Caco-2 (cell line): ENCODE data around the gene HTATIP2. TPM values are rescaled to one million over a fixed set of nuclear protein-coding genes. Genes with fewer than 3 reads are reported as not detected.

Experiments used
- BruUV-seq: library from RNA; stranded (reverse); fragments of 400-500 nt; replicated peaks from 2 replicates; lab custom pipeline; 2021; lab: Mats Ljungman, UMichigan
- CTCF ChIA-PET: fragments of 300-600 bp; sonication (Branson Sonifier 250); formaldehyde crosslinking; loops from one replicate; lab custom pipeline; 2022; ENCODE audit warnings: antibody characterized with exemption; lab: Charles Lee
- POLR2A ChIA-PET: fragments of 300-600 bp; sonication (Branson Sonifier 250); formaldehyde crosslinking; loops from one replicate; lab custom pipeline; 2022; ENCODE audit warnings: antibody characterized with exemption; lab: Charles Lee
- DNase-seq, 2 experiments: peaks; one replicate each; pipeline versions ENCODE4 v3.0.0 to v3.0.0-alpha.2; 2020 to 2022
- H3K27me3 ChIP-seq: replicated peaks from 2 replicates; pipeline ENCODE4 v1.6.0; 2011; ENCODE audit warnings: low read length; ENCODE audit not compliant: control insufficient read depth, insufficient read depth
- H3K36me3 ChIP-seq: 2 replicates; pipeline ENCODE4 v1.5.1; 2011; ENCODE audit warnings: low read length; ENCODE audit not compliant: control insufficient read depth, insufficient read depth
- H3K4me1 ChIP-seq: fragments of 250-450 bp; sonication (Bioruptor Pico); 2 replicates; pipeline ENCODE4 v1.5.1; 2020; ENCODE audit warnings: mild to moderate bottlenecking
- H3K4me3 ChIP-seq: 2 replicates; pipeline ENCODE4 v1.5.1; 2011; ENCODE audit warnings: low read depth, mild to moderate bottlenecking, control low read depth, low read length
- H3K9me3 ChIP-seq: fragments of 250-450 bp; sonication (Bioruptor Pico); 2 replicates; pipeline ENCODE4 v1.5.1; 2020; ENCODE audit warnings: mild to moderate bottlenecking, moderate library complexity
- H3K27ac Mint-ChIP-seq: one replicate; pipeline ENCODE4 v1.8.0; 2022; ENCODE audit warnings: mixed read lengths; ENCODE audit not compliant: unreplicated experiment
- H3K27me3 Mint-ChIP-seq: one replicate; pipeline ENCODE4 v1.8.0; 2022; ENCODE audit warnings: mixed read lengths; ENCODE audit not compliant: insufficient read depth, unreplicated experiment
- H3K36me3 Mint-ChIP-seq: one replicate; pipeline ENCODE4 v1.8.0; 2022; ENCODE audit warnings: mild to moderate bottlenecking, mixed read lengths; ENCODE audit not compliant: insufficient read depth, unreplicated experiment
- H3K4me1 Mint-ChIP-seq: one replicate; pipeline ENCODE4 v1.8.0; 2022; ENCODE audit warnings: low read depth, mixed read lengths; ENCODE audit not compliant: unreplicated experiment
- H3K4me3 Mint-ChIP-seq: one replicate; pipeline ENCODE4 v1.8.0; 2022; ENCODE audit warnings: mild to moderate bottlenecking, moderate library complexity, mixed read lengths; ENCODE audit not compliant: unreplicated experiment
- H3K9me3 Mint-ChIP-seq: one replicate; pipeline ENCODE4 v1.8.0; 2022; ENCODE audit warnings: mixed read lengths; ENCODE audit not compliant: unreplicated experiment
- CTCF ChIP-seq, 2 experiments: fragments of 200-600 bp in 1 of 2; IDR thresholded peaks; 1 replicate in 1 of 2; 2 replicates in 1 of 2; pipeline versions ENCODE4 v1.5.1 to v1.8.0; 2011 to 2022; ENCODE audit warnings: antibody characterized with exemption in 1 of 2, control low read depth in 1 of 2, inconsistent platforms in 1 of 2, low read depth in 1 of 2, low read length in 1 of 2, mild to moderate bottlenecking in 1 of 2, moderate library complexity in 1 of 2; ENCODE audit not compliant: insufficient read depth in 1 of 2, severe bottlenecking in 1 of 2, unreplicated experiment in 1 of 2
- intact Hi-C: fragments of 100-400 bp; cut with micrococcal nuclease; formaldehyde crosslinking; loops from one replicate; pipeline ENCODE4 v1.10.0; 2022; ENCODE audit not compliant: unreplicated experiment
- total RNA-seq: library from RNA; stranded (reverse); gene quantifications from 2 replicates; pipeline ENCODE4 v1.2.3, GENCODE V29; 2022

HTATIP2 gene
- total RNA-seq, 1 experiment from 2014 or later: 87.9 TPM

- Mint-ChIP-seq H3K4me1 (peaks cover 23% of the 10 kb centered on the region), H3K27ac (no peak overlapping the region), H3K4me3 (no peak overlapping the region), H3K36me3 (peaks cover 6% of the 10 kb centered on the region), H3K27me3 (no peaks in the 10 kb centered on the region), H3K9me3 (no peaks in the 10 kb centered on the region)
- no peak for DNase-seq
- CTCF ChIA-PET: no interaction called here
- no peaks in the 10 kb centered on the region for H3K27me3 ChIP-seq
- H3K36me3 ChIP-seq: no peaks in the 10 kb centered on the region; the same call in none of the 2 replicates
- H3K9me3 ChIP-seq: no peaks in the 10 kb centered on the region
- no peak overlapping the region for H3K4me3 ChIP-seq
- 0 out of 2 replicates have a peak, but pooled peaks cover 4% of the 10 kb centered on the region for H3K4me1 ChIP-seq
- no peak for TF ChIP-seq CTCF (IDR thresholded peaks at IDR 0.05; ENCODE audit: insufficient read depth in 1 of 2, low read depth in 1 of 2, low read length in 1 of 2, severe bottlenecking in 1 of 2, unreplicated experiment in 1 of 2)
- intact Hi-C loops: no loop called here
- POLR2A ChIA-PET: no interaction called here
- no TSS peak for BruUV-seq
These were observed 4.9 kb downstream of the HTATIP2 start for GRCh38 chr11:20368438-20368837.

GRCh38 chr11:20369826-20370225 is 6.3 kb downstream of the HTATIP2 start:
- intact Hi-C loops: no loop called here
- H3K36me3 Mint-ChIP-seq: peaks cover 6% of the 10 kb centered on the region
- CTCF ChIA-PET: no interaction called here

DNA sequence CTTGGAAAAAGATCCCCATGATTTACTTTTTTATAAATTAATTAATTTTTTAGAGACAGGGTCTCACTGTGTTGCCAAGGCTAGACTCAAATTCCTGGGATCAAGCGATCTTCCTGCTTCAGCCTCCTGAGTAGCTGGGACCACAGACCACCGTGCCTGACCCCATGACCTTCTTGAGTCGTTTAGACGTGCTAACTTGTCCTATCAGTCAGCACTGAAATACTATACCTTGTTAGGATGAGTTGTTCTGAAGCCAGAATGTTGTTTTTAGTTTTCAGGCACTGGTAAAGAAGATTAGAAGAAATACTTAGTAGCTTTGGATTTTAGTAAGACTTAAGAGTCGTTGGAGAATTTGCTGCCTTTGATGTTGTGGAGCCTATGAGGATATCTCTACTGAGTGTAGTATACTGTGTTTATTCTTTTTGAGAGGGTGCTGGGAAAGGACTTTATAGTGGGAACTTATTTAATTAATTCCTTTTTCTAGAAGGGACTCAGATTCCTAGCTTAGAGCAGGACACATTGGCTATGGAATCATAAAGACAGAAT is 8.6 kb downstream of the HTATIP2 start:
- Mint-ChIP-seq H3K9me3 (no peaks in the 10 kb centered on the region), H3K27me3 (no peaks in the 10 kb centered on the region), H3K36me3 (peaks cover 15% of the 10 kb centered on the region), H3K27ac (no peak overlapping the region), H3K4me3 (no peak overlapping the region), H3K4me1 (peaks cover 28% of the 10 kb centered on the region)
- Histone ChIP-seq H3K4me1 (peaks cover 14% of the 10 kb centered on the region), H3K4me3 (no peak overlapping the region), H3K27me3 (no peaks in the 10 kb centered on the region), H3K9me3 (0 out of 2 replicates have a peak, but pooled peaks cover 3% of the 10 kb centered on the region), H3K36me3 (no peaks in the 10 kb centered on the region)
- ChIA-PET CTCF (no interaction called here), POLR2A (no interaction called here)
- intact Hi-C loops: no loop called here
- BruUV-seq: no TSS peak
- DNase-seq: no peak
- no peak for TF ChIP-seq CTCF (IDR thresholded peaks at IDR 0.05; ENCODE audit: insufficient read depth in 1 of 2, low read depth in 1 of 2, low read length in 1 of 2, severe bottlenecking in 1 of 2, unreplicated experiment in 1 of 2)

More at GRCh38 chr11:20369826-20370225, 6.3 kb downstream of the HTATIP2 start:
- Histone ChIP-seq H3K27me3 (no peaks in the 10 kb centered on the region), H3K36me3 (no peaks in the 10 kb centered on the region; the same call in none of the 2 replicates), H3K4me1 (peaks cover 12% of the 10 kb centered on the region), H3K4me3 (no peak overlapping the region), H3K9me3 (0 out of 2 replicates have a peak, but pooled peaks cover 3% of the 10 kb centered on the region)
- POLR2A ChIA-PET: no interaction called here
- TF ChIP-seq CTCF (IDR thresholded peaks at IDR 0.05; ENCODE audit: insufficient read depth in 1 of 2, low read depth in 1 of 2, low read length in 1 of 2, severe bottlenecking in 1 of 2, unreplicated experiment in 1 of 2): no peak
- Mint-ChIP-seq H3K9me3 (no peaks in the 10 kb centered on the region), H3K27me3 (no peaks in the 10 kb centered on the region), H3K27ac (no peak overlapping the region), H3K4me3 (no peak overlapping the region), H3K4me1 (peaks cover 37% of the 10 kb centered on the region)
- no TSS peak for BruUV-seq
- no peak for DNase-seq
